GM12878 (cell line): ENCODE results near the gene ACOT13. TPM values are rescaled to one million over a fixed set of nuclear protein-coding genes. Genes with fewer than 3 reads are reported as not detected.
A peak's percentile ranks its signal among the peaks of the same experiment; 100 is the strongest.

Experiments used
- BACH1 ChIP-seq: fragments of 450-650 bp; IDR thresholded peaks from 2 replicates; pipeline ENCODE4 v1.6.1; 2017; ENCODE audit warnings: mild to moderate bottlenecking, borderline replicate concordance
- BHLHE40 ChIP-seq, 2 experiments: fragments of 450-650 bp in 1 of 2; IDR thresholded peaks; 2 replicates each; pipeline ENCODE4 v1.6.1; 2011 to 2017; ENCODE audit warnings: low read depth in 2 of 2, borderline replicate concordance in 1 of 2, improper control_type of control experiment in 1 of 2, low read length in 1 of 2, mild to moderate bottlenecking in 1 of 2
- CBX3 ChIP-seq: fragments of 200-600 bp; sonication (generic); IDR thresholded peaks from 2 replicates; pipeline ENCODE4 v1.6.1; 2016; ENCODE audit warnings: low read depth, borderline replicate concordance
- CHD4 ChIP-seq: fragments of 200-600 bp; sonication (generic); IDR thresholded peaks from 2 replicates; pipeline ENCODE4 v1.6.1; 2016; ENCODE audit warnings: mild to moderate bottlenecking
- DPF2 ChIP-seq: fragments of 450-650 bp; IDR thresholded peaks from 2 replicates; pipeline ENCODE4 v1.6.1; 2017; ENCODE audit warnings: mild to moderate bottlenecking
- EGR1 ChIP-seq, 2 experiments: IDR thresholded peaks; 1 replicate in 1 of 2; 2 replicates in 1 of 2; pipeline ENCODE4 v1.6.1; 2011 to 2012; ENCODE audit warnings: low read depth in 2 of 2, low read length in 2 of 2, borderline replicate concordance in 1 of 2, mild to moderate bottlenecking in 1 of 2, moderate library complexity in 1 of 2
- ESRRA ChIP-seq: IDR thresholded peaks from 2 replicates; pipeline ENCODE4 v1.6.1; 2012; ENCODE audit warnings: mild to moderate bottlenecking, low read length, improper control_type of control experiment
- GABPA ChIP-seq: IDR thresholded peaks from 2 replicates; pipeline ENCODE4 v1.6.1; 2014; ENCODE audit warnings: antibody characterized with exemption, low read depth, mild to moderate bottlenecking, inconsistent platforms
- HDAC2 ChIP-seq: fragments of 200-600 bp; sonication (generic); IDR thresholded peaks from 2 replicates; pipeline ENCODE4 v1.6.1; 2017
- MEF2A ChIP-seq: IDR thresholded peaks from 2 replicates; pipeline ENCODE4 v1.6.1; 2011; ENCODE audit warnings: low read depth, mild to moderate bottlenecking, low read length, moderate library complexity; ENCODE audit not compliant: insufficient read depth
- NFXL1 ChIP-seq: fragments of 450-650 bp; IDR thresholded peaks from 2 replicates; pipeline ENCODE4 v1.6.1; 2017; ENCODE audit warnings: antibody characterized with exemption, mild to moderate bottlenecking, borderline replicate concordance
- PML ChIP-seq: IDR thresholded peaks from 2 replicates; pipeline ENCODE4 v1.6.1; 2012; ENCODE audit warnings: low read length, inconsistent platforms
- POLR2A ChIP-seq: IDR thresholded peaks from 2 replicates; pipeline ENCODE4 v1.6.1; 2011; ENCODE audit warnings: low read depth, mild to moderate bottlenecking, low read length
- POLR2AphosphoS2 ChIP-seq: IDR thresholded peaks from 2 replicates; pipeline ENCODE4 v1.6.1; 2011; ENCODE audit warnings: low read depth, mild to moderate bottlenecking, low read length, improper control_type of control experiment, moderate library complexity
- POLR2AphosphoS5 ChIP-seq: IDR thresholded peaks from 2 replicates; pipeline ENCODE4 v1.6.1; 2011; ENCODE audit warnings: mild to moderate bottlenecking, low read length, inconsistent platforms
- RAD21 ChIP-seq: IDR thresholded peaks from 2 replicates; pipeline ENCODE4 v1.6.1; 2011; ENCODE audit warnings: mild to moderate bottlenecking, low read depth, low read length, moderate library complexity; ENCODE audit not compliant: insufficient read depth
- SP1 ChIP-seq: IDR thresholded peaks from one replicate; pipeline ENCODE4 v1.6.1; 2011; ENCODE audit warnings: low read depth, low read length
- SREBF1 ChIP-seq: IDR thresholded peaks from 2 replicates; pipeline ENCODE4 v1.6.1; 2012; ENCODE audit warnings: mild to moderate bottlenecking, low read length
- SRF ChIP-seq, 2 experiments: IDR thresholded peaks; 2 replicates each; pipeline ENCODE4 v1.6.1; 2011; ENCODE audit warnings: low read depth in 2 of 2, low read length in 2 of 2, mild to moderate bottlenecking in 1 of 2, moderate library complexity in 1 of 2
- TAF1 ChIP-seq: IDR thresholded peaks from 2 replicates; pipeline ENCODE4 v1.6.1; 2011; ENCODE audit warnings: mild to moderate bottlenecking, low read depth, low read length, borderline replicate concordance
- TARDBP ChIP-seq: IDR thresholded peaks from 2 replicates; pipeline ENCODE4 v1.6.1; 2016; ENCODE audit warnings: borderline replicate concordance
- WRNIP1 ChIP-seq: IDR thresholded peaks from 2 replicates; pipeline ENCODE4 v1.6.1; 2011; ENCODE audit warnings: low read depth, low read length, improper control_type of control experiment, borderline replicate concordance
- ZNF274 ChIP-seq: IDR thresholded peaks from one replicate; pipeline ENCODE4 v1.8.0; 2011; ENCODE audit not compliant: insufficient read length, insufficient read depth
- ZNF384 ChIP-seq: IDR thresholded peaks from 2 replicates; pipeline ENCODE4 v1.6.1; 2012; ENCODE audit warnings: low read depth, mild to moderate bottlenecking, low read length, improper control_type of control experiment, borderline replicate concordance
- polyA plus RNA-seq, 11 experiments: library from polyadenylated mRNA; depleted of rRNA in 4 of 11; unstranded in 6 of 11; stranded (reverse) in 5 of 11; fragments of >200 nt; fragmentation: Nextera tagmentation in 4 of 11; fragmentation: Illumina TruSeq in 1 of 11; extraction: Ambion mirVana in 4 of 11; extraction: Trizol in 1 of 11; gene quantifications; 1 replicate in 1 of 11; 2 replicates in 10 of 11; pipeline versions ENCODE4 v1.2.1 to v1.2.3, GENCODE V29; 2011 to 2016; ENCODE audit warnings: inconsistent platforms in 2 of 11, missing spikeins in 2 of 11, low read depth in 1 of 11
- total RNA-seq, 4 experiments: library from RNA; depleted of rRNA in 3 of 4; stranded (reverse); fragments of >200 nt in 3 of 4; fragmentation: Illumina TruSeq in 1 of 4; extraction: Trizol in 1 of 4; gene quantifications; 2 replicates each; pipeline versions ENCODE4 v1.2.1 to v1.2.3, GENCODE V29; 2013 to 2021
- TF ChIP-seq, protein P1 (sequence below): fragments of 450-650 bp; IDR thresholded peaks from 2 replicates; pipeline ENCODE4 v1.6.1; 2018; ENCODE audit warnings: mild to moderate bottlenecking, low read depth, moderate library complexity; ENCODE audit not compliant: partially characterized antibody
- TF ChIP-seq, protein P2 (sequence below): fragments of 150-350 bp; IDR thresholded peaks from 2 replicates; pipeline ENCODE4 v1.6.1; 2016; ENCODE audit warnings: low read depth, low read length

ACOT13 gene
- total and polyA plus RNA-seq, 10 of the 15 experiments (the other 5 are each of a cell fraction or from before 2014, with no cell fraction given) = 6.0 to 60.6 (median 36.6) TPM

DNA sequence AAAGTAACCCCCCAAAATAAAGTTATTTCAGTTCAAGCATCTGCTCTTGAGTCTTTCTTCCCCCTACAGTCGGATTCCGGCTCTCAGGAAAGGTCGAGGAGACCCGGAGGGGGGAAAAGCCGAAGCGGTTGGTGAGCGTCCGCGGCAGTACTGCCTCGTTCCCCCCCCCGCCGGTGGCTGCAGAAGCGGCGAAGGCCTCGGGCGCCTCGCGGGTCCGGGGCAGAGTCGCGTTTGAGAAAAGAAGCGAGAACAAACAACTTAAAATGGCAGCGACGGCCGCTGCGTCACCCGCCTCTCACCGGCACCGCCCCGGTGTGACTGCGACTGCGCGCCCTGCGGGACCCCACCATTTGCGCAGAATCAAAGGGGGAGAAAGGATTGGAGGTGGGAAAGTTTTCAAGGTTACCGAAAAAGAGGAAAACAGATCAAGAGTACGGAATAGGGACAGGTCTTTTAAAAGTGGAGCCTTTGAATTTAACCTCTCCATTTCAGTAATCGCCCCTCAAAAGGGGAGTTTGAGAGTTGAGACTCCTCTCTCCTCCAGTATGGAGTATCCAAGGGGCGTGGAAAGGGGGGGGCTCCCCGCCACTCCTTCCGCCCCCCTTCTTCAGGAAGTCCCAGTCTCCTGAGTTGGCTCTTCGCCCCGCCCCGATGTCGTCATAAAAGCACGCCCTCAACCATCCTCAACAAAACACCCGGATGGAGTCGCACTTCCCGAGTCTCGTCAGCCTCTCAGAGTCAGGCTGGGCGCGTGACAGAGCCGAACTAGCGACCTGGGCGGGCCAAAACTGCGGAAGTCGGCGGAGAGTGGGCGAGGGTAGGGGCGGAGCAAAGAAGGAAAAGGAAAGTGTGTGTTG lies 54.0 kb downstream of the ACOT13 start (continued):
- TF ChIP-seq WRNIP1 (no peak), ZNF274 (no peak), PML (peak; percentile 99), SREBF1 (peak; percentile 98), POLR2AphosphoS5 (peak; percentile 98), SP1 (no peak), BACH1 (peak; percentile 23; the same call in 1 of the 2 replicates), CBX3 (no peak), MEF2A (0 out of 2 replicates have a peak, but pooled peaks have one; percentile 29), DPF2 (no peak; the same call in 1 of the 2 replicates), ZNF384 (no peak), BHLHE40 (IDR thresholded peaks at IDR 0.05; ENCODE audit: borderline replicate concordance in 1 of 2, low read depth in 2 of 2, low read length in 1 of 2) (peak; percentile 96 to 97), GABPA (peak; percentile 76), RAD21 (no peak), TAF1 (peak; percentile 97), ESRRA (peak; percentile 49; the same call in 1 of the 2 replicates), SRF (IDR thresholded peaks at IDR 0.05; ENCODE audit: low read depth in 2 of 2, low read length in 2 of 2) (peak; percentile 11 to 61; a peak in 2 of 4 replicates), POLR2A (peak; percentile 73), EGR1 (IDR thresholded peaks at IDR 0.05; ENCODE audit: borderline replicate concordance in 1 of 2, low read depth in 2 of 2, low read length in 2 of 2) (peak in 1 of 2 experiments; percentile 71; a peak in 1 of 3 replicates), NFXL1 (no peak), HDAC2 (no peak), CHD4 (no peak), POLR2AphosphoS2 (peak; percentile 97), TARDBP (peak; percentile 38)
- TF ChIP-seq, protein P1, sequence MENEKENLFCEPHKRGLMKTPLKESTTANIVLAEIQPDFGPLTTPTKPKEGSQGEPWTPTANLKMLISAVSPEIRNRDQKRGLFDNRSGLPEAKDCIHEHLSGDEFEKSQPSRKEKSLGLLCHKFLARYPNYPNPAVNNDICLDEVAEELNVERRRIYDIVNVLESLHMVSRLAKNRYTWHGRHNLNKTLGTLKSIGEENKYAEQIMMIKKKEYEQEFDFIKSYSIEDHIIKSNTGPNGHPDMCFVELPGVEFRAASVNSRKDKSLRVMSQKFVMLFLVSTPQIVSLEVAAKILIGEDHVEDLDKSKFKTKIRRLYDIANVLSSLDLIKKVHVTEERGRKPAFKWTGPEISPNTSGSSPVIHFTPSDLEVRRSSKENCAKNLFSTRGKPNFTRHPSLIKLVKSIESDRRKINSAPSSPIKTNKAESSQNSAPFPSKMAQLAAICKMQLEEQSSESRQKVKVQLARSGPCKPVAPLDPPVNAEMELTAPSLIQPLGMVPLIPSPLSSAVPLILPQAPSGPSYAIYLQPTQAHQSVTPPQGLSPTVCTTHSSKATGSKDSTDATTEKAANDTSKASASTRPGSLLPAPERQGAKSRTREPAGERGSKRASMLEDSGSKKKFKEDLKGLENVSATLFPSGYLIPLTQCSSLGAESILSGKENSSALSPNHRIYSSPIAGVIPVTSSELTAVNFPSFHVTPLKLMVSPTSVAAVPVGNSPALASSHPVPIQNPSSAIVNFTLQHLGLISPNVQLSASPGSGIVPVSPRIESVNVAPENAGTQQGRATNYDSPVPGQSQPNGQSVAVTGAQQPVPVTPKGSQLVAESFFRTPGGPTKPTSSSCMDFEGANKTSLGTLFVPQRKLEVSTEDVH = peak; percentile 75
- TF ChIP-seq, protein P2, sequence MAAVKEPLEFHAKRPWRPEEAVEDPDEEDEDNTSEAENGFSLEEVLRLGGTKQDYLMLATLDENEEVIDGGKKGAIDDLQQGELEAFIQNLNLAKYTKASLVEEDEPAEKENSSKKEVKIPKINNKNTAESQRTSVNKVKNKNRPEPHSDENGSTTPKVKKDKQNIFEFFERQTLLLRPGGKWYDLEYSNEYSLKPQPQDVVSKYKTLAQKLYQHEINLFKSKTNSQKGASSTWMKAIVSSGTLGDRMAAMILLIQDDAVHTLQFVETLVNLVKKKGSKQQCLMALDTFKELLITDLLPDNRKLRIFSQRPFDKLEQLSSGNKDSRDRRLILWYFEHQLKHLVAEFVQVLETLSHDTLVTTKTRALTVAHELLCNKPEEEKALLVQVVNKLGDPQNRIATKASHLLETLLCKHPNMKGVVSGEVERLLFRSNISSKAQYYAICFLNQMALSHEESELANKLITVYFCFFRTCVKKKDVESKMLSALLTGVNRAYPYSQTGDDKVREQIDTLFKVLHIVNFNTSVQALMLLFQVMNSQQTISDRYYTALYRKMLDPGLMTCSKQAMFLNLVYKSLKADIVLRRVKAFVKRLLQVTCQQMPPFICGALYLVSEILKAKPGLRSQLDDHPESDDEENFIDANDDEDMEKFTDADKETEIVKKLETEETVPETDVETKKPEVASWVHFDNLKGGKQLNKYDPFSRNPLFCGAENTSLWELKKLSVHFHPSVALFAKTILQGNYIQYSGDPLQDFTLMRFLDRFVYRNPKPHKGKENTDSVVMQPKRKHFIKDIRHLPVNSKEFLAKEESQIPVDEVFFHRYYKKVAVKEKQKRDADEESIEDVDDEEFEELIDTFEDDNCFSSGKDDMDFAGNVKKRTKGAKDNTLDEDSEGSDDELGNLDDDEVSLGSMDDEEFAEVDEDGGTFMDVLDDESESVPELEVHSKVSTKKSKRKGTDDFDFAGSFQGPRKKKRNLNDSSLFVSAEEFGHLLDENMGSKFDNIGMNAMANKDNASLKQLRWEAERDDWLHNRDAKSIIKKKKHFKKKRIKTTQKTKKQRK = no peak
